Liver (tissue), 9 donors: ENCODE results near the gene RALGDS. TPM values are rescaled to one million over a fixed set of nuclear protein-coding genes. Genes with fewer than 3 reads are reported as not detected.

Source experiments
- DNase-seq: peaks from one replicate; pipeline ENCODE4 v3.0.0-alpha.2; 2017; ENCODE audit warnings: low spot score
- H3K27ac ChIP-seq, 2 donors: one replicate each; pipeline ENCODE4 v1.7.0; 2013; ENCODE audit warnings: inconsistent platforms in 2 of 2, low read length in 2 of 2, control low read depth in 1 of 2, low read depth in 1 of 2, mild to moderate bottlenecking in 1 of 2
- H3K27me3 ChIP-seq, 4 donors: one replicate each; pipeline versions ENCODE4 v1.6.1 to v1.7.0; 2013; ENCODE audit warnings: low read length in 3 of 4, inconsistent platforms in 1 of 4, mild to moderate bottlenecking in 1 of 4, moderate library complexity in 1 of 4; ENCODE audit not compliant: control insufficient read depth in 4 of 4, insufficient read depth in 4 of 4
- H3K36me3 ChIP-seq, 4 donors: one replicate each; pipeline versions ENCODE4 v1.6.1 to v1.7.0; 2013; ENCODE audit warnings: low read length in 3 of 4, mild to moderate bottlenecking in 3 of 4, low read depth in 1 of 4, moderate library complexity in 1 of 4; ENCODE audit not compliant: control insufficient read depth in 4 of 4, insufficient read depth in 3 of 4
- H3K4me1 ChIP-seq, 4 donors: one replicate each; pipeline versions ENCODE4 v1.6.1 to v1.7.0; 2013; ENCODE audit warnings: low read length in 3 of 4, mild to moderate bottlenecking in 3 of 4, moderate library complexity in 1 of 4; ENCODE audit not compliant: control insufficient read depth in 4 of 4, insufficient read depth in 4 of 4
- H3K4me3 ChIP-seq, 3 donors: one replicate each; pipeline versions ENCODE4 v1.6.1 to v1.7.0; 2013; ENCODE audit warnings: low read length in 3 of 3, control low read depth in 1 of 3, low read depth in 1 of 3, mild to moderate bottlenecking in 1 of 3
- H3K9ac ChIP-seq, 2 donors: one replicate each; pipeline ENCODE4 v1.7.0; 2013; ENCODE audit warnings: low read length in 2 of 2, mild to moderate bottlenecking in 2 of 2, moderate library complexity in 2 of 2, control low read depth in 1 of 2, low read depth in 1 of 2
- H3K9me3 ChIP-seq, 4 donors: one replicate each; pipeline versions ENCODE4 v1.6.1 to v1.7.0; 2013; ENCODE audit warnings: low read length in 3 of 4; ENCODE audit not compliant: control insufficient read depth in 4 of 4
- ATF3 ChIP-seq: IDR thresholded peaks from 2 replicates; pipeline ENCODE4 v1.6.1; 2016; ENCODE audit warnings: antibody characterized with exemption
- CTCF ChIP-seq: fragments of 150-350 bp; IDR thresholded peaks from 2 replicates; pipeline ENCODE4 v1.5.1; 2017; ENCODE audit warnings: improper control_type of control experiment, low read depth, low read length; ENCODE audit not compliant: missing input control
- EGR1 ChIP-seq, 2 donors: IDR thresholded peaks; 2 replicates each; pipeline ENCODE4 v1.6.1; 2016 to 2018; ENCODE audit warnings: antibody characterized with exemption in 2 of 2, low read depth in 2 of 2
- FOXA1 ChIP-seq: IDR thresholded peaks from 2 replicates; pipeline ENCODE4 v1.6.1; 2016; ENCODE audit warnings: antibody characterized with exemption
- FOXA2 ChIP-seq: IDR thresholded peaks from 2 replicates; pipeline ENCODE4 v1.6.1; 2016; ENCODE audit warnings: antibody characterized with exemption
- GABPA ChIP-seq, 2 donors: IDR thresholded peaks in 1 of 2; conservative IDR thresholded peaks in 1 of 2; 2 replicates each; pipeline ENCODE4 v1.6.1; 2016; ENCODE audit warnings: antibody characterized with exemption in 2 of 2, mild to moderate bottlenecking in 1 of 2, moderate library complexity in 1 of 2
- HNF4A ChIP-seq, 2 donors: conservative IDR thresholded peaks; 2 replicates each; pipeline ENCODE4 v1.6.1; 2016; ENCODE audit warnings: antibody characterized with exemption in 2 of 2, mild to moderate bottlenecking in 2 of 2
- HNF4G ChIP-seq: IDR thresholded peaks from 2 replicates; pipeline ENCODE4 v1.6.1; 2016; ENCODE audit warnings: antibody characterized with exemption
- JUND ChIP-seq, 2 donors: IDR thresholded peaks; 2 replicates each; pipeline ENCODE4 v1.6.1; 2016; ENCODE audit warnings: antibody characterized with exemption in 2 of 2
- MAX ChIP-seq: IDR thresholded peaks from 2 replicates; pipeline ENCODE4 v1.6.1; 2016; ENCODE audit warnings: antibody characterized with exemption
- NR2F2 ChIP-seq: IDR thresholded peaks from 2 replicates; pipeline ENCODE4 v1.6.1; 2016; ENCODE audit warnings: antibody characterized with exemption
- RAD21 ChIP-seq, 2 donors: IDR thresholded peaks; 2 replicates each; pipeline ENCODE4 v1.6.1; 2016; ENCODE audit warnings: antibody characterized with exemption in 2 of 2, mild to moderate bottlenecking in 2 of 2
- REST ChIP-seq: IDR thresholded peaks from 2 replicates; pipeline ENCODE4 v1.6.1; 2016; ENCODE audit warnings: antibody characterized with exemption, mild to moderate bottlenecking
- RXRA ChIP-seq, 2 donors: IDR thresholded peaks; 2 replicates each; pipeline ENCODE4 v1.6.1; 2017 to 2018; ENCODE audit warnings: antibody characterized with exemption in 2 of 2, mild to moderate bottlenecking in 1 of 2
- SP1 ChIP-seq: IDR thresholded peaks from 2 replicates; pipeline ENCODE4 v1.6.1; 2018; ENCODE audit warnings: antibody characterized with exemption, mild to moderate bottlenecking
- TAF1 ChIP-seq: conservative IDR thresholded peaks from 2 replicates; pipeline ENCODE4 v1.6.1; 2016; ENCODE audit warnings: antibody characterized with exemption, mild to moderate bottlenecking
- YY1 ChIP-seq: IDR thresholded peaks from 2 replicates; pipeline ENCODE4 v1.6.1; 2016; ENCODE audit warnings: antibody characterized with exemption, mild to moderate bottlenecking
- ZBTB33 ChIP-seq: IDR thresholded peaks from 2 replicates; pipeline ENCODE4 v1.6.1; 2016; ENCODE audit warnings: antibody characterized with exemption
- WGBS: extraction: QIAGEN DNeasy Blood & Tissue Kit; methylation state at CpG from one replicate; pipeline ENCODE4 v1.1.7; 2013; 5-methylcytosine and 5-hydroxymethylcytosine counted together
- polyA plus RNA-seq, 2 donors: library from polyadenylated mRNA; stranded (reverse) in 1 of 2; unstranded in 1 of 2; fragments of 200-250 nt in 1 of 2; fragments of >200 nt in 1 of 2; fragmentation: Nextera tagmentation in 1 of 2; extraction: Ambion mirVana in 1 of 2; gene quantifications; one replicate each; pipeline versions ENCODE4 v1.2.1 to v1.2.3, GENCODE V29; 2013 to 2015
- total RNA-seq, 2 donors: library from RNA; depleted of rRNA; stranded (reverse); fragments of >200 nt; gene quantifications; one replicate each; pipeline ENCODE4 v1.2.3, GENCODE V29; 2014
- donor health status: healthy.
- donor health status: healthy.
- donor health status: healthy.
- donor health status: healthy.
- donor health status: healthy.

RALGDS gene
- total and polyA plus RNA-seq, 4 donors, result 1.3 to 19.0 (median 7.3) TPM

- H3K27me3 ChIP-seq, result no peaks in the 10 kb centered on the region
- H3K36me3 ChIP-seq, result peaks cover 0 to 64% (median 24%) of the 10 kb centered on the region in 4 donors
- H3K9ac ChIP-seq, result no peak overlapping the region
- TF ChIP-seq JUND (IDR thresholded peaks at IDR 0.05), result no peak
- no peak for TF ChIP-seq REST
- TF ChIP-seq ZBTB33, result no peak
- TF ChIP-seq HNF4G, result no peak
- no peak for TF ChIP-seq SP1
- TF ChIP-seq RXRA (IDR thresholded peaks at IDR 0.05), result no peak
- no peak for TF ChIP-seq YY1
- no peak for TF ChIP-seq GABPA (IDR thresholded peaks at IDR 0.05 in 1 of 2, conservative IDR thresholded peaks at IDR 0.05 in 1 of 2)
- no peak for TF ChIP-seq FOXA1
- no peak for TF ChIP-seq RAD21 (IDR thresholded peaks at IDR 0.05)
- no peak for TF ChIP-seq ATF3
- TF ChIP-seq HNF4A (conservative IDR thresholded peaks at IDR 0.05), result no peak
- no peak for TF ChIP-seq MAX
- no peak for TF ChIP-seq CTCF
- no peak for TF ChIP-seq NR2F2
- no peak for TF ChIP-seq TAF1
- no peak for TF ChIP-seq FOXA2
- TF ChIP-seq EGR1 (IDR thresholded peaks at IDR 0.05; ENCODE audit: low read depth in 2 of 2), result no peak
- peaks cover 12 to 22% (median 19%) of the 10 kb centered on the region in 4 donors for H3K4me1 ChIP-seq
- H3K27ac ChIP-seq, result no peak overlapping the region
- no peaks in the 10 kb centered on the region for H3K9me3 ChIP-seq
- H3K4me3 ChIP-seq, result no peak overlapping the region
- no peak for DNase-seq
- WGBS, result 97% methylated on average over 19 of the region's 19 CpGs
Measured at GRCh38 chr9:133108794-133109641, 12.0 kb downstream of the RALGDS start.
